Measurements from ENCODE around the gene COPG1. TPM values are rescaled to one million over a fixed set of nuclear protein-coding genes. Genes with fewer than 3 reads are reported as not detected.
A peak's percentile ranks its signal among the peaks of the same experiment; 100 is the strongest.

COPG1 gene
- total and polyA plus RNA-seq, 2 of the 4 experiments (the other 2 are of a cell fraction), result 203 to 446 TPM

GRCh38 chr3:129205109-129205832 lies 44.1 kb upstream of the COPG1 start:
- intact Hi-C loops (cut with micrococcal nuclease) (no loop called here), dilution Hi-C loops (cut with HindIII; ENCODE audit: low sequenced_read_pairs, unreplicated experiment) (no loop called here), in situ Hi-C loops (cut with MboI; ENCODE audit: low sequenced_read_pairs) (no loop called here)
- DNase-seq (no peak), ATAC-seq (ENCODE audit: low read depth) (no peak)
- Histone ChIP-seq H3K36me3 (ENCODE audit: control insufficient read depth, insufficient read depth, low read length) (no peaks in the 10 kb centered on the region), H3K9me1 (ENCODE audit: insufficient read depth, low read length) (peaks cover 4% of the 10 kb centered on the region; the same call in 1 of the 2 replicates), H3K27ac (ENCODE audit: insufficient read depth, low read length) (no peak overlapping the region), H2AK9ac (replicated peaks; ENCODE audit: low read depth, low read length, poor library complexity) (peak overlapping the region; percentile 65), H3K23ac (ENCODE audit: low read depth, low read length) (no peak overlapping the region), H3K4me2 (ENCODE audit: low read depth, low read length) (no peak overlapping the region), H4K8ac (ENCODE audit: low read depth in 2 of 2, low read length in 2 of 2) (no peak overlapping the region), H3K9me3 (ENCODE audit: control insufficient read depth, insufficient read depth, low read length) (no peaks in the 10 kb centered on the region), H4K5ac (ENCODE audit: low read depth, low read length) (no peak overlapping the region), H3K4me3 (ENCODE audit: insufficient read depth, low read depth, low read length) (no peak overlapping the region), H3K9ac (ENCODE audit: low read depth, low read length) (no peak overlapping the region), H2AK5ac (ENCODE audit: low read depth, low read length) (no peak overlapping the region), H2BK15ac (ENCODE audit: low read depth, low read length) (peak overlapping the region; percentile 31; the same call in 1 of the 3 replicates), H3K14ac (replicated peaks; ENCODE audit: low read depth, low read length) (no peak overlapping the region), H2BK20ac (ENCODE audit: low read depth, low read length) (0 out of 2 replicates have a peak overlapping the region, but pooled peaks have one; percentile 29), H3K18ac (ENCODE audit: low read depth, low read length) (no peak overlapping the region), H3K4ac (ENCODE audit: low read depth, low read length) (no peak overlapping the region), H4K20me1 (ENCODE audit: insufficient read depth, low read length) (no peaks in the 10 kb centered on the region), H3K27me3 (ENCODE audit: control insufficient read depth, insufficient read depth, low read length) (no peaks in the 10 kb centered on the region), H3K79me1 (ENCODE audit: low read depth in 1 of 2, low read length in 2 of 2) (no peaks in the 10 kb centered on the region), H3K56ac (ENCODE audit: extremely low read depth, insufficient read depth, low read length) (no peak overlapping the region), H2AFZ (replicated peaks; ENCODE audit: low read length, poor library complexity) (no peak overlapping the region), H2BK5ac (ENCODE audit: low read depth, low read length, poor library complexity, severe bottlenecking) (no peak overlapping the region), H4K91ac (ENCODE audit: insufficient read depth, low read depth, low read length) (no peak overlapping the region; the same call in 1 of the 2 replicates), H2BK120ac (ENCODE audit: low read depth, low read length) (no peak overlapping the region), H3K4me1 (ENCODE audit: control insufficient read depth, insufficient read depth, low read length) (peaks cover 2% of the 10 kb centered on the region; the same call in 1 of the 2 replicates)
- BruUV-seq (replicated peaks), result no TSS peak
- 54% methylated on average over 3 of the region's 8 CpGs; no CpG with 5 or more reads in 1 of the 2 experiments for WGBS, 2 experiments (ENCODE audit: extremely low coverage in 2 of 2, insufficient read length in 1 of 2)
- no peak for TF ChIP-seq MAFK (IDR thresholded peaks at IDR 0.05; ENCODE audit: low read depth, low read length)
- TF ChIP-seq USF2 (IDR thresholded peaks at IDR 0.05; ENCODE audit: low read depth, low read length), result no peak
- TF ChIP-seq ELK1 (IDR thresholded peaks at IDR 0.05; ENCODE audit: borderline replicate concordance, low read depth, low read length), result no peak
- TF ChIP-seq SMC3 (IDR thresholded peaks at IDR 0.05; ENCODE audit: low read depth, low read length), result no peak
- no peak for TF ChIP-seq FOS (IDR thresholded peaks at IDR 0.05; ENCODE audit: low read depth, low read length)
- CTCF ChIA-PET, result no interaction called here
- POLR2A ChIA-PET (ENCODE audit: unreplicated experiment), result no interaction called here

Data from IMR-90 (cell line).